NCI-H748 (cell line): ENCODE measurements around the gene SMIM22.

ENCODE experiments used
- DNase-seq: peaks from one replicate; lab custom pipeline; 2025; ENCODE audit not compliant: unreplicated experiment; lab: John Stamatoyannopoulos, UW

SMIM22 gene, protein sequence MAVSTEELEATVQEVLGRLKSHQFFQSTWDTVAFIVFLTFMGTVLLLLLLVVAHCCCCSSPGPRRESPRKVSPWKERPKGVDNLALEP

DNA sequence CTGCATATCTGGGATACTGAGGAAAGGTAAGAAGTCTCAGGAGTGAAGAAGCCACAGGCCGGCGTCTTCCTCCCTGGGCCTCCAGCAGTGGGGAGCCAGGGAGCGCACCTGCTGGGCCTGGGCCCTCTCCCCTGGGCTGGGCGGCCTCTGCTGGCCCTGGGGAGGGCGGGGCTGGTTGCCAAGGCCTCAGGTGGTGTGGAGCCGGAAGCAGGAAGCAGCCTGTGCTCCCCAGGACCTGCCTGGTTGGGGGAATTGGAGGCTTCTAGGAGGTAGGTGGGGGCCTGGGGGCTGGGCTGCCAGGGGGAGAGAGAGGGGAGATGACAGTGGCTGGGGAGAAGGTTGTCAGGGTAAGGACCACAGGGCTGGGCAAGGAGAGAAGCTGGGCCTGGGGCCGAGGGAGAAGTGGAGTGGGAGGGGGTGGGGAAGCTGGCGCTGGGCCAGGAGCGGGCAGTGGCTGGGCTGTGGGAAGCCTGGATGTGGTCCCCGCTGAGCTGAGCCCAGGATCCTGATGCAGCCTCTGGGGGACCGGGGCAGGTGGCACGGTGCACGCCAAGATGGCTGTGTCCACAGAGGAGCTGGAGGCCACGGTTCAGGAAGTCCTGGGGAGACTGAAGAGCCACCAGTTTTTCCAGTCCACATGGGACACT lies at the start of gene SMIM22:
Gene SMIM22 (plus strand): TSS at position 189 of the 647 bp plus-strand sequence. CDS start 366 bp downstream, at position 555.
- peak; percentile 77 for DNase-seq

DNA sequence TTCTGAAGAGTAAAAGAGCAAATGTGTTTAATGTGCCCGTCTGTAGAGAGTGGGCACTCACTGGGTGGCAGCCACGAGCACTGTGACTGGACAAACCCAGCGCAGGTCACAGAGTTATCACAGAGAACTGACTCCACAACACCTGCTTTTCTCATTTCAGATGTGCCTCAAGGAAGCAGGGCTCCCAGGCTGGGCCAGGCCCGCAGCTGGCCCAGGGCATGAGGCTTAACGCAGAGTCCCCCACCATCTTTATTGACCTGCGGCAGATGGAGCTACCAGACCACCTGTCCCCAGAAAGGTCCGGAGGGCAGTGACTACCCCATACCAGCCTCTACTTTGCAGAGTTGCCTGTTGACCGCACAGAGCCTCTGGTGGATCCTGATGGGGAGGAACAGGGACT lies 49.0 kb upstream of the SMIM22 start:
- DNase-seq: no peak

GRCh38 chr16:4746991-4747574 lies 48.1 kb upstream of the SMIM22 start:
- DNase-seq: no peak

DNA sequence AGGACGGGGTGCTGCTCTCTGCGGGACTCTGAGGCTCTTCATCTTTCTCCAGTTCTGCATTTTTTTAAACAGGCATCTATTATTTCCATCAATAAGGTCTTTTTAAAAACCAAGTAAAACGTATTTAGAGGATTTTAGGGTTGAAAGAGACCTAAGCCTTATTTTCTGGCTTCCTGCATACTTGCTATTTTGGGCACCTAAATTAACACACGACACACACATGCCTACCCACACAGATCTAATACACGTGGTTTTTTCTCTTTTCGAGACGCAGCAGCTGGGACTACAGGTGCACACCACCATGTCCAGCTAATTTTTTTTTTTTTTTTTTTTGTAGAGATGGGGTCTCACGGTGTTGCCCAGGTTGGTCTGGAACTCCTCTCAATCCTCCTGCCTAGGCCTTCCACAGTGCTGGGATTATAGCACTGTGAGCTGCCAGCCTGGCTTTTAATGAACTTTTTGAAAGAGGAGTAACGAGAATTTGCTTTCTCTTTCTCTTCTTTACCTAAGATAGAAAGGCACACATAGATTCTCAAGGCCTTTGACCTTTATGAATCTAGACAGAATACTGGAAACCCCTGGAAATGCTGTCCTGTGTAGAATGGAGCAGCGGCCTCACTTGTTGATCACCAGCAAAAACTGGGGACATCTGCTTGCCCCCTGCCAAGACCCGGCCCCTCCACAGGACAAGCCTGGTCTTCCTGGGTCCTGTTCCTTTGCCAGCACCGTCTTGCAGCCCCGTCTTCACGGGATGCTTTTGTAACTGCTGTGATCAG lies 47.1 kb upstream of the SMIM22 start:
- no peak for DNase-seq

GRCh38 chr16:4748682-4749411 lies 46.3 kb upstream of the SMIM22 start:
- no peak for DNase-seq

DNA sequence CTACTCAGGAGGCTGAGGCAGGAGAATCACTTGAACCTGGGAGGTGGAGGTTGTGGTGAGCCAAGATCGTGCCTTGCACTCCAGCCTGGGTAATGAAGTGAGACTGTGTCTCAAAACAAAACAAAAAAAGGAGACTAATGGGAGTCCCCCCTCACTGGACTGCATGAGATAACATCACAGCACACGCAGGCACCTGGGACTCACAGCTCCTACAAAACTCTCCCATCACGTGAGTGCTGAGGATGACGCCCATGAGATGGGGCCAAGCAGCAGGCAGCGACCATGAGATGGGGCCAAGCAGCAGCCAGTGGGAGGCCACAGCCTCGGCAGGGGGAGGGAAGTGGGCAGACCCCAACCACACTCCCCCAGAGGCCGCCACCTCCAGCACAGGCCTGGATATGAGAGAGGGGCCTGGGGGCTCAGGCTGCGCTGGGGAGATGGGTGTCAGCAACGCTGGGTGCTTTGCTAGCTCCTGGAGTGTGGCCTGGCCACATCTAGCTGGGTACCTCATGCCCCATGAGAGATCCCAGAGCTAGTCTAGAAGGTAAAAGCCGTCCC lies 45.4 kb upstream of the SMIM22 start:
- DNase-seq: no peak

DNA sequence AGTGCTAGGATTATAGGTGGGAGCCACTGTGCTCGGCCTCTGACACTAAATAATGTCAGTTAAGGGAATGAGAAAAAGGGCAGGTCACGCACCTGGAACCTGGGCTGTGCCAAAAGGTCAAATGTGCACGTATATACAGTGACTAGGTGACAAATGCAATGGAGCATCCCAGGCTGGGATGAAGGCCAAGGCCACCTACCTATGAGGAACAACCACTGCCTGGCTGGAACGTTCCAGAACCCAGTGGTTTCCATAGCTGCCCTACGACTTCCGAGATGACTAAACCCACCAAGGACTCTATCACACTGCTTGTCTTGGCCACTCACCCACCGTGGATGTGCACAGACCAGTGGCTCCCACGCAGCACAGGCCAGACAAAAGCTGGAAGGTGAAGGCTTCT lies 44.3 kb upstream of the SMIM22 start:
- DNase-seq: no peak

DNA sequence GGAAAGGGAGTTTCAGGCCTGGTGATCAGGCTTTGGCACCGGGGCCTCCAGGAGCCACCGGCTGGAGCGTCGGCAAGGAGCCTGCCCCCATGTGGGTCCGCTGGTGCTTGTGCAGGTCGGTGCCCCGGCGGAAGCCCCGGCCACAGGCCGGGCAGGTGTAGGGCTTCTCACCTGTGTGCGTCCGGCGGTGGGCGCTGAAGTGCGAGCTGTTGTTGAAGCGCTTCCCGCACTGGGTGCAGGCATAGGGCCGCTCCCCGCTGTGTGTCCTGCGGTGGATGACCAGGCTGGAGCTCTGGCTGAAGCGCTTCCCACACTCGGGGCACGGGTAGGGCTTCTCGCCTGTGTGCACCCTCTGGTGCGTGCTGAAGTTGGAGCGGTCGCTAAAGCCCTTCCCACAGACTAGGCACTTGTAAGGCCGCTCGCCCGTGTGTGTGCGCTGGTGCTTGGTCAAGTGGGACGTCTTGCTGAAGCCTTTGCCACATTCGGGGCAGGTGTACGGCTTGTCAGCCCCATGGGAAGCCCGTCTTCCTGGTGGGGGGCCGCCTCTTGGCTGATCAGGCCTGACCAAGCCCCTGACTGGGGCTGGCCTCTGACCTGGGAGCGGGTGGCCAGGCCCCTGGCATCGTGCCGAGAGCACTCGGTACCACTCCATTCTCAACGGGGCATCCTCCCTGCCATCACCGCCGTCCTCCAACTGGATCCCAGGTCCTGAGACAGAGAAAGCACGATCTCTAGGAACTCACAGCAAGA lies 42.6 kb upstream of the SMIM22 start:
- no peak for DNase-seq

GRCh38 chr16:4753227-4753626 lies 41.9 kb upstream of the SMIM22 start:
- DNase-seq: no peak

- no peak for DNase-seq
These were observed 40.3 kb upstream of the SMIM22 start for GRCh38 chr16:4754865-4755264.

GRCh38 chr16:4755687-4756086 lies 39.5 kb upstream of the SMIM22 start:
- DNase-seq: no peak

DNA sequence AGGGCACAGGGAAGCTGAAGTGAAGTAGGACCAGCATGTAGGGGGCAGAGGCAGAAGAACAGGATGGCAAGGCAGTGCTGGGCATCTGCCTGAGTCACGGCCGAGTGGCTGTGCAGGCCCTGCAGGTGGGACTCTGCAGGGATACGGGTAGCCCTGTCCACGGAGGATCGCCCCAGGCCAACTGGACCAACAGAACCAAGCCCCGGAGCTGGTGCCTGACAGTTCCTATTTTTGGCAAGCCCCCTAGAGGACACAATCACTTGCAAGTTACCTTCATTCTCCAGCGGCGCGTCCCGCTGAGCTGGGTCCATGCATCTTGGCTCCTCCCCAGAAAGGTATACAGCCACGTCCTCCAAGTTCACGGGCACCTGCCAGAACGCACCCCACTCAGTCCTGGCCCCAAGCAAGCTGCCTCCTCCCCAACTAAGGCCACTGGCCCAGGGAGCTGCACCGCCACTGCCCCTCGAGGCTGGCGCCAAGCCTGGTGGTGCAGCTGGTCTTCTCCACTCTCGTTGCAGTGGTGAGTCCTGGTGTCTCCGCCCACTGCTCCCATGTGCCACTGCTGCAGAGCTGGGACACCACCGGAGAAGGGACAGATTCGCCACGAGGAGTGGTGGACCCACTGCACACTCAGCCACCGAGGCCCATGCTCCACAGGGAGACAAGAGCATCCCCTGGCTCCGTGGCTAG lies 34.8 kb upstream of the SMIM22 start:
- DNase-seq: no peak

DNA sequence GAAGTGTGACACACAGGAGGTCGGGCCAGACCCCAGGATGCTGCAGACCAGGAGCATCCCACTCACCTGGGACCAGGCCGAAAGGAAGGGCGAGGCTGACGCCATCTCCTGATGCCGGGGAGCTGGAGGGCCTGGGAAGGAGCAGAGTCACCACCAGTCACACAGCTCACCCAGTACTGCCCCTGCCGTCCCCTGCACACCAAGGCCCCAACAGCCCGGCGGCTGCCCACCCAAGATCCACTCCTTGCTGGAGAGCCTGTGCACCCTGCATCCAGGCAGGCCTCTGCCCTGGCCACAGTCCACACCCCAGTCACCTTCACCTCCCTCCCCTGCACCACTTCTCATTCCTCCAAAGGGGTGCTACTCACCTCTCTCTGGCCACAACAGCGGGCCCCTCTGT lies 33.0 kb upstream of the SMIM22 start:
- no peak for DNase-seq

DNA sequence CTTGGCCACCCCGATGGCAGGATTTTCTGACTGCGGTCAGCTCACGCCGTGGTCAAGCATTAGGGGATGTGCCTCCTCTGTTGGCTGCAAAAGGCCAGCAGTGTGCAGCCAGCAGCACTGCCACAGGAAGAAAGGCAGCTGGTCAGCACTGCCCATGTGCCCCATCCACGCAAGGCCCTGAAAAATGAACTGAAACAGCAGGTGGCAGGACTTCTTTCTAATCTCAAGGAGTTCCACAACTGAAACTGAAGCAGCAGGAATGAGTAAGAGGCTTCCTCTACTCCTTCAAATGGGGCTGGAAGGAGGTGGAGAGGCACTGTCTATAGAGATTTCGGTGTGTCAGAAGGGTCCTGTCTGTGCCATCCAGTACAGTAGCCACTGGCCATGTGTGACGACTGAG lies 31.4 kb upstream of the SMIM22 start:
- DNase-seq: no peak

GRCh38 chr16:4765511-4766474 lies 29.4 kb upstream of the SMIM22 start:
- DNase-seq: no peak

DNA sequence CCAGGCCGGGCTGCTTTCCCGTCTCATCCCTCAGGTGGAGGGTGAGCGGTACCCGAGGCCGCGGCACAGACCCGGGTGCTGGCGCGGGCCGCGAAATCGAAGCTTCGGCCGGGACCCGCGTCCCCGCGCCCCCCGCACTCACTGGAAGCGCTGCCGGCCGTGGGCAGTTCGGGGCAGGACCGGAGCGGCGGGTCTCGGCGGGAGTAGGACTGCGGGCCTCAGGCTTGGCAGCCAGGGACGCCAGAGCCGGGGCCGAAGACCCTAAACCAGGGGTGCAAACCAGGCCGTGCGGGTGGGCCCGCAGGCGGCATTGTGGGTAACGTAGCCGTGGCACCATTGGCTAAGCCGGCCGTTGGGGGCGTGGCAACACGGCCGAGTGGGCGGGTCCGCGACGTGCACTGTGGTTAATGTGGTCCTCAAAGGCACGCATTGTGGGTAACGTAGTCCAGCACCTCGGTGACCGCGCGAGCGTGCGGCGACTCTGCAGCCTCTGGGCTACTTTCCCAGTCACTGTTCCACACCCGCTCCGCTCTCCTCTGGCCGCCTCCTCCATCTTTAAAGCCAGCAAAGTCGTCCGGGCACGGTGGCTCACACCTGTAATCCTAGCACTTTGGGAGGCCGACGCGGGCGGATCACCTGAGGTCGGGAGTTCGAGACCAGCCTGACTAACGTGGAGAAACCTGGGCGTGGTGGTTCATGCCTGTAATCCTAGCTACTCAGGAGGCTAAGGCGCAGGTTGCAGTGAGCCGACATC lies 28.1 kb upstream of the SMIM22 start, which contains the start of gene ZNF500:
Gene ZNF500 (minus strand): TSS at position 288 of the 754 bp plus-strand sequence. CDS start 1,184 bp downstream, outside the sequence.
- DNase-seq: peak; percentile 94

DNA sequence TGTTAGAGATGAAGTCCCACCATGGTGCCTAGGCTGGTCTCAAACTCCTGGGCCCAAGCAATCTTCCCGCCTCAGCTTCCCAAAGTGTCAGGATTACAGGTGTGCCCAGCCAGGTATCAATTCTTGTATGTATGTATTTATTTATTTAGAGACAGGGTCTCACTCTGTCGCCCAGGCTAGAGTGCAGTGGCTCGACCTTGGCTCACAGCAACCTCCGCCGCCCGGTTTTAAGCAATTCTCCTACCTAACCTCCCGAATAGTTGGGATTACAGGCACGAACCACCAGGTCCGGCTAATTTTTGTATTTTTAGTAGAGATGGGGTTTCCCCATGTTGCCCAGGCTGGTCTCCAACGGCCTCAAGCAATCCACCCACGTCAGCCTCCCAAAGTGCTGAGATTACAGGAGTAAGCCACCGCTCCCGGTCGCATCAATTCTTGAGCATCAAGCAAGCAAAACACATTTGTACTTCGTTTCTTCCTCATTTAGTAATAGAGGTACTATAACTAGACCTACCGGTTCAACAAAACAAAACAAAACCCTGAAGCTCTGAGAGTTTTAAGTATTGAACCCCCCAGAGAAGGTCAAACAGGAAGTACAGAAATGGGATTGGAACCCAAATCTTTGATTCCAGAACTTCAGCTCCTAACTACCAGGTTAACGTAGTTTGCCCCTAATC lies 27.2 kb upstream of the SMIM22 start:
- DNase-seq: no peak
